Bronchial epithelial cell (primary cell): ENCODE data around the gene C6. TPM values are rescaled to one million over a fixed set of nuclear protein-coding genes. Genes with fewer than 3 reads are reported as not detected.
A peak's percentile ranks its signal among the peaks of the same experiment; 100 is the strongest.

Source experiments
- DNase-seq: peaks from one replicate; pipeline ENCODE4 v3.0.0-alpha.2; 2010; ENCODE audit warnings: low read depth
- FAIRE-seq: peaks from 2 replicates; lab custom pipeline; 2011; peaks lifted over from hg19 to GRCh38; lab: Jason Lieb, UNC
- H3K27me3 ChIP-seq: 2 replicates; pipeline ENCODE4 v1.5.1; 2011; ENCODE audit warnings: low read length; ENCODE audit not compliant: control insufficient read depth, insufficient read depth
- H3K36me3 ChIP-seq: 2 replicates; pipeline ENCODE4 v1.5.1; 2011; ENCODE audit warnings: low read length; ENCODE audit not compliant: control insufficient read depth, insufficient read depth
- H3K4me3 ChIP-seq: 2 replicates; pipeline ENCODE4 v1.5.1; 2011; ENCODE audit warnings: mild to moderate bottlenecking, low read depth, low read length, control low read depth
- CTCF ChIP-seq: IDR thresholded peaks from 2 replicates; pipeline ENCODE4 v1.5.1; 2011; ENCODE audit warnings: mild to moderate bottlenecking, moderate library complexity, low read length, control low read depth, inconsistent platforms; ENCODE audit not compliant: insufficient read depth, severe bottlenecking
- total RNA-seq: library from RNA; depleted of rRNA; stranded (reverse); fragments of >200 nt; gene quantifications from 2 replicates; pipeline ENCODE4 v1.2.1, GENCODE V29; 2014

Gene C6
- total RNA-seq, 1 donor from 2014 or later: not detected

GRCh38 chr5:41181691-41182564 lies 31.4 kb downstream of the C6 start:
- Histone ChIP-seq H3K27me3 (no peaks in the 10 kb centered on the region), H3K36me3 (no peaks in the 10 kb centered on the region), H3K4me3 (no peak overlapping the region)
- no peak for TF ChIP-seq CTCF
- FAIRE-seq: no peak
- no peak for DNase-seq

GRCh38 chr5:41176952-41177351 lies 36.4 kb downstream of the C6 start:
- TF ChIP-seq CTCF: no peak
- H3K36me3 ChIP-seq: no peaks in the 10 kb centered on the region
- FAIRE-seq (no peak), DNase-seq (peak; percentile 30)
- H3K27me3 ChIP-seq: no peaks in the 10 kb centered on the region
- H3K4me3 ChIP-seq: no peak overlapping the region

GRCh38 chr5:41172012-41172411 lies 41.3 kb downstream of the C6 start:
- Histone ChIP-seq H3K36me3 (no peaks in the 10 kb centered on the region), H3K27me3 (no peaks in the 10 kb centered on the region), H3K4me3 (no peak overlapping the region)
- DNase-seq (no peak), FAIRE-seq (no peak)
- TF ChIP-seq CTCF: no peak

- H3K27me3 ChIP-seq: no peaks in the 10 kb centered on the region
- H3K36me3 ChIP-seq: no peaks in the 10 kb centered on the region
- H3K4me3 ChIP-seq: no peak overlapping the region
- no peak for FAIRE-seq
- DNase-seq: no peak
- no peak for TF ChIP-seq CTCF
Observed at GRCh38 chr5:41161271-41161670, 52.1 kb downstream of the C6 start.

- Histone ChIP-seq H3K4me3 (no peak overlapping the region), H3K36me3 (no peaks in the 10 kb centered on the region), H3K27me3 (no peaks in the 10 kb centered on the region)
- FAIRE-seq (no peak), DNase-seq (no peak)
- TF ChIP-seq CTCF: no peak
Observed at GRCh38 chr5:41157272-41157894, 55.9 kb downstream of the C6 start.
